Stimulated activated CD4-positive, alpha-beta T cell treated with anti-CD3 and anti-CD28 coated beads, Interleukin-12 subunit alpha, Interleukin-12 subunit beta, amount 100 ng/mL, for 48 hours (primary cell): ENCODE data around the gene PIK3CG.

Source experiments
- DNase-seq, 3 donors: peaks; one replicate each; pipeline ENCODE4 v3.0.0-alpha.2; 2020; ENCODE audit warnings: low read depth in 2 of 3, low spot score in 1 of 3

The PIK3CG gene

GRCh38 chr7:106858618-106859532 is 6.2 kb upstream of the PIK3CG start:
- DNase-seq = no peak

GRCh38 chr7:106862317-106863089 is 2.6 kb upstream of the PIK3CG start:
- DNase-seq = no peak

GRCh38 chr7:106863274-106863997 is 1.6 kb upstream of the PIK3CG start:
- no peak for DNase-seq

GRCh38 chr7:106864298-106865081 is 592 bp upstream of the PIK3CG start:
- no peak for DNase-seq

GRCh38 chr7:106866298-106867281 is 1.5 kb downstream of the PIK3CG start:
- no peak for DNase-seq

DNA sequence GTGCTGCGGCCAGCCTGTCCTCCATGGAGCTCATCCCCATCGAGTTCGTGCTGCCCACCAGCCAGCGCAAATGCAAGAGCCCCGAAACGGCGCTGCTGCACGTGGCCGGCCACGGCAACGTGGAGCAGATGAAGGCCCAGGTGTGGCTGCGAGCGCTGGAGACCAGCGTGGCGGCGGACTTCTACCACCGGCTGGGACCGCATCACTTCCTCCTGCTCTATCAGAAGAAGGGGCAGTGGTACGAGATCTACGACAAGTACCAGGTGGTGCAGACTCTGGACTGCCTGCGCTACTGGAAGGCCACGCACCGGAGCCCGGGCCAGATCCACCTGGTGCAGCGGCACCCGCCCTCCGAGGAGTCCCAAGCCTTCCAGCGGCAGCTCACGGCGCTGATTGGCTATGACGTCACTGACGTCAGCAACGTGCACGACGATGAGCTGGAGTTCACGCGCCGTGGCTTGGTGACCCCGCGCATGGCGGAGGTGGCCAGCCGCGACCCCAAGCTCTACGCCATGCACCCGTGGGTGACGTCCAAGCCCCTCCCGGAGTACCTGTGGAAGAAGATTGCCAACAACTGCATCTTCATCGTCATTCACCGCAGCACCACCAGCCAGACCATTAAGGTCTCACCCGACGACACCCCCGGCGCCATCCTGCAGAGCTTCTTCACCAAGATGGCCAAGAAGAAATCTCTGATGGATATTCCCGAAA is 2.7 kb downstream of the PIK3CG start:
- DNase-seq = no peak

- no peak for DNase-seq
These were observed 3.3 kb downstream of the PIK3CG start for GRCh38 chr7:106868364-106868763.

DNA sequence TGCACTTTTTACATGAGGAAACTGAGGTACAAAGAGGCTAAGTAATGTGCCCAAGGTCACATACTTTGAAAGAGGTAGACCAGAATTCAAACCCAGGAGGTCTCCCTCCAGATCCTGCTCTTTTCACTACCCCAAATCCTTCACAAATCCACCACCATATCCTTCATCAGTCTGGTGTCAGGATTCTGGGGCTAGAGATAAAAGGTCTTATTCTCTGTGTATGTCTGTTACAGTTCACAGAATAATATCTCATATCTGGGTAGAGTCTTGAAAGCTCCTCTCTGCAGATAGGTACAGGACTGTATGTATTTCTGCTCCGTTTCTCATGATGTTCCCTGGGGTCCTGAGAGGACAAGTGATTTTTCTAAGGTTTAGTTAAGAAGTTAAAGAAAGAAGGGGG is 4.9 kb downstream of the PIK3CG start:
- DNase-seq = no peak

GRCh38 chr7:106870528-106870927 is 5.4 kb downstream of the PIK3CG start:
- DNase-seq = no peak

GRCh38 chr7:106870983-106871410 is 5.9 kb downstream of the PIK3CG start:
- DNase-seq = no peak

DNA sequence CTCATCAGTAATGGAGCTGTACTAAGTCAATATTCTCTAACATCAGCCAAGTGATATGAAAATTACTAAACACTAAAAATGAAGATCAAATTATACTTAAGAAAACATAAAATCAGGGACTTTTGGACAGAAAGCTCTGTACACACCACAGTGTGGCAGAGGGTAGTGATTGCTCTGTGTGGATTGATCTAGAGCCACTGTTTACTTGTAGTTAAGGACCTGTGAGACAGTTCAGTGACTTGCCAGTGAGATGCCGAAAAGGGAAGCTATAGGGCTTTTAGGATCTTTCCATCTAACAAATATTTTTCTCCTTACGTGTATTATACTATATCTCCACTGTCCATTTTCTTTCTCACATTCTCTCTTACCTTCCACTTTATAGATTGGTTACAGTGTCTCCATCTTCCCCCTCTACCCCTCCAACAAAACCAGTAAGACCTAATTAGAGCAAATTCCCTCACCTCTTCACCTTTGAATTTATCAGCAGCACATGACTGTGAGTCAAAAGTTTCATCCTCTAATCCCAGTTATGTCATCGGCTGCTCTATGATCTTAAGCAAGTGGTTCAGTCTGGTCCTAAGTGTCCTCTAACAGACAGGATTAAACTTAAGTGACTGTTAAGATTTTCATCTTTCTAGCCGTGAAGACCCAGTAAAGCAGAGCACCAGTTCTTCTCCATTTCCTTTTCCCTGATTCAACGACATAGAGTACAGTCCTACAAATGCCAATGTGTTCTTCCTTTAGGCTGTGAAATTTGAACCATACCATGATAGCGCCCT is 6.9 kb downstream of the PIK3CG start:
- DNase-seq = no peak

- DNase-seq = no peak
These were observed 7.7 kb downstream of the PIK3CG start for GRCh38 chr7:106872763-106873162.

- no peak for DNase-seq
These were observed 9.0 kb downstream of the PIK3CG start for GRCh38 chr7:106874076-106874475.

GRCh38 chr7:106875508-106875907 is 10.4 kb downstream of the PIK3CG start:
- no peak for DNase-seq

DNA sequence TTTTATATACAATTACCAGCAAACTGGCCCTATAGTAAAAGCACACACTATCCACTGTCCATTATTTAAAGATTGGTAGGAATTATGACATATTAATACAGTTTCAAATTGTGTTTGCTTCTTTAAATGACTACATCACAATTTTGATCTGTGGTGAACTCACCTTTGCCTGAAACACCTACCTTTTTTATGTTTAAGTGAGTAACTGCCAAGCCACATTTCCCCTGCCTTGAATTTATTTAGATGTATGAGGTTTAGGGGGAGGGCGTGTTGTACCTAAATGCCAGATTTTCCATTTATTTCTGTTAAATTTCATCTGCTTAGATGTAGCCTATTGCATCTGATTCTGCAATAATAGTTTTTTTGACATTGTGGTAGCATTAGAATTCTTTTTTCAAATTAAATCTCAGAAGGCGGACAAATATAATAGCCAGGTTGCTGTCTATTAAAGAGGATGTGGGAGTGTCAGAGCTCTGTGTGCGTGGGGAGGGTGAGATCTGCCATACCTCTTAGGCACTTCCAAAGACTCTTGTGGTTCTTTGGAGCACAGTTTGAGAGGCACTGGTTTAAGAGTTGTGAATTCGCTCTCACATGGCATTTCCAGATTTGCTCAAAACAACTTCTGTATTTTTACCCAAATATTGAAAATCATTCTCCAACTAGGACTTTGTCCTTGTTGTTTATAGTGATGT is 13.8 kb downstream of the PIK3CG start:
- DNase-seq = no peak

GRCh38 chr7:106881984-106882383 is 16.9 kb downstream of the PIK3CG start:
- no peak for DNase-seq

DNA sequence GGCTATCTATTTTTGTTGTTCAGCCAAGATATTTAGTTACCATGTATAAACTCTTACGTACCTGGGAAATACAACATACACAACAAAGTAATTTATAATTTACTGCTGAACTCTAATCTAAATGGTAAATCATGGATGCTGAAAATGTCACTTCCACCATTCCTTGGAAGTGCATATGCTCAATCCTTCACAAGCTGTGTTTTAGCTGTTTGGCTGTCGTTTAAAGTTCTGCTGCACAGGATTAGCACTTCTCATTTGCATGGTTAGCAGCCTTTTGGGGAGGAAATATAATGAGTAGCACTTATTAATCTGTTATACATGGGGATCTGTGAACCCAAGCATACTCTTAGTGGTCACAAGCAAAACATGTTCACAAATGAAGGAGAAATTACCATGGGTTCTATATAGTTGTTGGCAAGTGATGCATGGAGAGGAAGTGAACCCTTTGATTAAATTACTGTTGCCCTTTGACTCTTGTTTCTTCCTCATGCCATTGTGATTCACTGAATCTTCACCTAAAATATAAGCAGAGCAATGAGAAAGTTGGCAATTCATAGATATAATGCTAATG is 18.5 kb downstream of the PIK3CG start:
- no peak for DNase-seq
